ENCODE results near the gene VAMP8.
A peak's percentile ranks its signal among the peaks of the same experiment; 100 is the strongest.

- peak; percentile 35 for TF ChIP-seq CTCF (IDR thresholded peaks at IDR 0.05; ENCODE audit: low read depth, low read length, poor library complexity, severe bottlenecking)
- no peak for TF ChIP-seq EZH2phosphoT487 (IDR thresholded peaks at IDR 0.05; ENCODE audit: borderline replicate concordance, low read length)
Observed at GRCh38 chr2:85602476-85603234, 25.3 kb downstream of the VAMP8 start, which contains the start of gene TMEM150A.

Data from DOHH2 (cell line).